H1 (cell line): ENCODE data around the gene FAM149A. TPM values are rescaled to one million over a fixed set of nuclear protein-coding genes. Genes with fewer than 3 reads are reported as not detected.

ENCODE experiments used
- CTCF ChIA-PET: fragments of 300-600 bp; sonication (Branson Sonifier 250); formaldehyde crosslinking; loops from one replicate; lab custom pipeline; 2021; ENCODE audit not compliant: partially characterized antibody; lab: Charles Lee
- POLR2A ChIA-PET: fragments of 300-600 bp; sonication (Branson Sonifier 250); formaldehyde crosslinking; loops from one replicate; lab custom pipeline; 2021; ENCODE audit warnings: inconsistent platforms; ENCODE audit not compliant: partially characterized antibody; lab: Charles Lee
- DNase-seq, 2 experiments: peaks; one replicate each; pipeline versions ENCODE4 v3.0.0 to v3.0.0-alpha.2; 2010 to 2022; ENCODE audit warnings: low spot score in 2 of 2, low read depth in 1 of 2, mixed read lengths in 1 of 2
- FAIRE-seq: peaks from 2 replicates; lab custom pipeline; 2011; peaks lifted over from hg19 to GRCh38; lab: Jason Lieb, UNC
- H2AFZ ChIP-seq: 2 replicates; pipeline ENCODE4 v1.8.1; 2012; ENCODE audit warnings: low read length, inconsistent platforms
- H2AK5ac ChIP-seq: 2 replicates; pipeline ENCODE4 v1.6.1; 2013; ENCODE audit warnings: low read depth, low read length
- H2BK120ac ChIP-seq: replicated peaks from 2 replicates; pipeline ENCODE3; 2013; ENCODE audit warnings: low read depth, low read length, inconsistent platforms
- H2BK12ac ChIP-seq: 2 replicates; pipeline ENCODE4 v1.6.1; 2013; ENCODE audit warnings: low read depth, low read length
- H2BK15ac ChIP-seq: 2 replicates; pipeline ENCODE4 v1.6.1; 2013; ENCODE audit warnings: low read length
- H2BK20ac ChIP-seq: 2 replicates; pipeline ENCODE4 v1.6.1; 2013; ENCODE audit warnings: low read length
- H2BK5ac ChIP-seq: 2 replicates; pipeline ENCODE4 v1.6.1; 2013; ENCODE audit warnings: low read depth, low read length
- H3K14ac ChIP-seq: 2 replicates; pipeline ENCODE4 v1.6.1; 2013; ENCODE audit warnings: inconsistent platforms; ENCODE audit not compliant: insufficient read length
- H3K18ac ChIP-seq: 2 replicates; pipeline ENCODE4 v1.6.1; 2013; ENCODE audit warnings: low read length; ENCODE audit errors: extremely low read depth
- H3K23ac ChIP-seq: 2 replicates; pipeline ENCODE4 v1.6.1; 2013; ENCODE audit warnings: inconsistent platforms; ENCODE audit not compliant: insufficient read length
- H3K23me2 ChIP-seq: 2 replicates; pipeline ENCODE4 v1.6.1; 2013; ENCODE audit warnings: low read depth, low read length
- H3K27ac ChIP-seq: 2 replicates; pipeline ENCODE4 v1.6.1; 2011; ENCODE audit warnings: low read depth, low read length, inconsistent platforms
- H3K27me3 ChIP-seq, 4 experiments: replicated peaks in 1 of 4; 1 replicate in 1 of 4; 2 replicates in 3 of 4; pipeline versions ENCODE4 v1.6.1 to v1.8.1; 2011 to 2013; ENCODE audit warnings: low read length in 3 of 4, mild to moderate bottlenecking in 3 of 4, inconsistent platforms in 2 of 4, mixed read lengths in 2 of 4, moderate library complexity in 1 of 4; ENCODE audit not compliant: control insufficient read depth in 3 of 4, insufficient read depth in 3 of 4; ENCODE audit errors: extremely low read depth in 1 of 4
- H3K36me3 ChIP-seq, 4 experiments: 2 replicates each; pipeline versions ENCODE4 v1.6.1 to v1.8.1; 2011 to 2013; ENCODE audit warnings: mild to moderate bottlenecking in 4 of 4, low read length in 3 of 4, moderate library complexity in 2 of 4, control low read depth in 1 of 4, inconsistent platforms in 1 of 4; ENCODE audit not compliant: insufficient read depth in 4 of 4, control insufficient read depth in 2 of 4
- H3K4ac ChIP-seq: replicated peaks from 2 replicates; pipeline ENCODE3; 2013; ENCODE audit warnings: low read length, low read depth, mixed read lengths, inconsistent platforms; ENCODE audit not compliant: insufficient read length
- H3K4me1 ChIP-seq, 4 experiments: replicated peaks in 1 of 4; 1 replicate in 1 of 4; 2 replicates in 3 of 4; pipeline versions ENCODE4 v1.6.1 to v1.8.1; 2011 to 2013; ENCODE audit warnings: low read length in 3 of 4, inconsistent platforms in 2 of 4, mixed read lengths in 1 of 4; ENCODE audit not compliant: insufficient read depth in 4 of 4, control insufficient read depth in 3 of 4
- H3K4me2 ChIP-seq, 2 experiments: 2 replicates each; pipeline versions ENCODE4 v1.6.1 to v1.8.1; 2011 to 2013; ENCODE audit warnings: low read depth in 2 of 2, low read length in 2 of 2, control low read depth in 1 of 2, inconsistent platforms in 1 of 2, mild to moderate bottlenecking in 1 of 2; ENCODE audit not compliant: insufficient read depth in 1 of 2
- H3K4me3 ChIP-seq, 4 experiments: fragments of 200-600, 300-600 bp in 1 of 4; sonication (generic), shearing (Covaris generic), sonication (Bioruptor Twin) in 1 of 4; 2 replicates each; pipeline versions ENCODE4 v1.5.1 to v1.8.1; 2011 to 2016; ENCODE audit warnings: low read length in 4 of 4, low read depth in 3 of 4, control low read depth in 2 of 4, inconsistent platforms in 2 of 4, mild to moderate bottlenecking in 2 of 4, mixed read lengths in 1 of 4, moderate library complexity in 1 of 4; ENCODE audit not compliant: insufficient read depth in 2 of 4; ENCODE audit errors: extremely low read depth in 1 of 4
- H3K56ac ChIP-seq: replicated peaks from 2 replicates; pipeline ENCODE3; 2013; ENCODE audit warnings: low read depth, mild to moderate bottlenecking, mixed read lengths, low read length, inconsistent platforms; ENCODE audit not compliant: insufficient read length
- H3K79me1 ChIP-seq: 2 replicates; pipeline ENCODE4 v1.6.1; 2013; ENCODE audit warnings: low read depth, low read length, control low read depth
- H3K79me2 ChIP-seq, 2 experiments: 2 replicates each; pipeline versions ENCODE4 v1.6.1 to v1.8.1; 2012 to 2013; ENCODE audit warnings: low read length in 2 of 2, mild to moderate bottlenecking in 2 of 2, inconsistent platforms in 1 of 2; ENCODE audit not compliant: insufficient read depth in 2 of 2, control insufficient read depth in 1 of 2
- H3K9ac ChIP-seq, 4 experiments: replicated peaks in 1 of 4; 1 replicate in 1 of 4; 2 replicates in 3 of 4; pipeline versions ENCODE4 v1.6.1 to v1.8.1; 2011 to 2013; ENCODE audit warnings: low read depth in 3 of 4, low read length in 3 of 4, control low read depth in 2 of 4, mild to moderate bottlenecking in 2 of 4, moderate library complexity in 2 of 4, inconsistent platforms in 1 of 4; ENCODE audit errors: extremely low read depth in 1 of 4
- H3K9me3 ChIP-seq, 2 experiments: 2 replicates each; pipeline versions ENCODE4 v1.6.1 to v1.8.1; 2012 to 2013; ENCODE audit warnings: mild to moderate bottlenecking in 2 of 2, moderate library complexity in 2 of 2, control low read depth in 1 of 2, inconsistent platforms in 1 of 2, low read depth in 1 of 2, low read length in 1 of 2, mixed read lengths in 1 of 2; ENCODE audit not compliant: insufficient read depth in 2 of 2
- H4K20me1 ChIP-seq, 2 experiments: replicated peaks in 1 of 2; 2 replicates each; pipeline versions ENCODE3 to v1.8.1; 2011 to 2013; ENCODE audit warnings: inconsistent platforms in 2 of 2, low read length in 2 of 2, mild to moderate bottlenecking in 1 of 2; ENCODE audit not compliant: insufficient read depth in 2 of 2, control insufficient read depth in 1 of 2
- H4K5ac ChIP-seq: 2 replicates; pipeline ENCODE4 v1.6.1; 2013; ENCODE audit warnings: low read length, low read depth, mixed read lengths, inconsistent platforms; ENCODE audit not compliant: insufficient read length
- H4K8ac ChIP-seq: 2 replicates; pipeline ENCODE4 v1.8.0; 2013; ENCODE audit warnings: mild to moderate bottlenecking, moderate library complexity, low read length, inconsistent platforms; ENCODE audit not compliant: insufficient read depth; ENCODE audit errors: extremely low read depth
- H4K91ac ChIP-seq: replicated peaks from 2 replicates; pipeline ENCODE3; 2013; ENCODE audit warnings: low read length, mixed read lengths, inconsistent platforms; ENCODE audit not compliant: insufficient read length
- CEBPB ChIP-seq: IDR thresholded peaks from 2 replicates; pipeline ENCODE4 v1.6.1; 2012; ENCODE audit warnings: low read depth, low read length
- EP300 ChIP-seq, 2 experiments: IDR thresholded peaks; 1 replicate in 1 of 2; 2 replicates in 1 of 2; pipeline ENCODE4 v1.6.1; 2011 to 2012; ENCODE audit warnings: low read depth in 2 of 2, low read length in 2 of 2, mild to moderate bottlenecking in 2 of 2, borderline replicate concordance in 1 of 2, inconsistent platforms in 1 of 2, moderate library complexity in 1 of 2
- HDAC2 ChIP-seq, 2 experiments: fragments of 300-600 bp in 1 of 2; sonication (generic) in 1 of 2; IDR thresholded peaks; 2 replicates each; pipeline ENCODE4 v1.6.1; 2011 to 2012; ENCODE audit warnings: low read depth in 2 of 2, low read length in 2 of 2, mild to moderate bottlenecking in 2 of 2, moderate library complexity in 2 of 2, borderline replicate concordance in 1 of 2, inconsistent platforms in 1 of 2
- KDM1A ChIP-seq: fragments of 200-600, 300-600 bp; sonication (generic); IDR thresholded peaks from 2 replicates; pipeline ENCODE4 v1.7.1; 2016; ENCODE audit warnings: mild to moderate bottlenecking, low read length, borderline replicate concordance
- KDM4A ChIP-seq: IDR thresholded peaks from one replicate; pipeline ENCODE4 v1.7.1; 2012; ENCODE audit warnings: low read depth, mild to moderate bottlenecking, moderate library complexity, low read length, inconsistent platforms; ENCODE audit not compliant: severe bottlenecking
- POLR2A ChIP-seq, 2 experiments: IDR thresholded peaks; 1 replicate in 1 of 2; 2 replicates in 1 of 2; pipeline ENCODE4 v1.6.1; 2011; ENCODE audit warnings: low read depth in 2 of 2, low read length in 2 of 2, mild to moderate bottlenecking in 2 of 2; ENCODE audit errors: control extremely low read depth in 1 of 2
- RAD21 ChIP-seq, 2 experiments: IDR thresholded peaks in 1 of 2; conservative IDR thresholded peaks in 1 of 2; 2 replicates each; pipeline ENCODE4 v1.6.1; 2011; ENCODE audit warnings: low read depth in 2 of 2, low read length in 2 of 2, improper control_type of control experiment in 1 of 2, inconsistent platforms in 1 of 2, mild to moderate bottlenecking in 1 of 2, moderate library complexity in 1 of 2
- SIX5 ChIP-seq: IDR thresholded peaks from 2 replicates; pipeline ENCODE4 v1.6.1; 2011; ENCODE audit warnings: mild to moderate bottlenecking, low read depth, low read length
- TBP ChIP-seq: IDR thresholded peaks from 2 replicates; pipeline ENCODE4 v1.6.1; 2011; ENCODE audit warnings: low read depth, low read length, improper control_type of control experiment
- WGBS, 2 experiments: shearing (Covaris generic) in 1 of 2; methylation state at CpG; one replicate each; pipeline versions ENCODE4 v1.1.6 to v1.1.7; 2013 to 2015; ENCODE audit warnings: low lambda C conversion rate in 2 of 2, mixed read lengths in 2 of 2, inconsistent platforms in 1 of 2, low coverage in 1 of 2, missing lambda C conversion rate in 1 of 2; ENCODE audit not compliant: insufficient replicate concordance in 2 of 2, insufficient coverage in 1 of 2, insufficient read length in 1 of 2; ENCODE audit errors: extremely low coverage in 1 of 2, missing lambda C conversion rate in 1 of 2; 5-methylcytosine and 5-hydroxymethylcytosine counted together
- polyA plus RNA-seq, 7 experiments: library from polyadenylated mRNA; depleted of rRNA in 3 of 7; stranded (reverse) in 5 of 7; unstranded in 2 of 7; fragments of >200 nt in 5 of 7; fragments of 200-250 nt in 2 of 7; gene quantifications; 1 replicate in 5 of 7; 2 replicates in 1 of 7; 4 replicates in 1 of 7; pipeline versions ENCODE4 v1.2.1 to v1.2.3, GENCODE V29; 2011 to 2013; ENCODE audit warnings: missing spikeins in 2 of 7, mixed read lengths in 2 of 7
- total RNA-seq: library from RNA; stranded (reverse); fragmentation: NEBNext Ultra II Directional; extraction: Animal tissue kit (Norgen Biotek cat#: 25700); gene quantifications from 2 replicates; pipeline ENCODE4 v1.2.1, GENCODE V29; 2021
- TF ChIP-seq, protein P1 (sequence below), 3 experiments: IDR thresholded peaks; 1 replicate in 2 of 3; 2 replicates in 1 of 3; pipeline versions ENCODE4 v1.5.1 to v1.6.1; 2011; ENCODE audit warnings: low read length in 3 of 3, mild to moderate bottlenecking in 3 of 3, inconsistent platforms in 2 of 3, low read depth in 1 of 3, moderate library complexity in 1 of 3; ENCODE audit not compliant: insufficient read depth in 1 of 3; ENCODE audit errors: control extremely low read depth in 1 of 3

Gene FAM149A
- total and polyA plus RNA-seq, 2 of the 8 experiments (the other 6 are each of a cell fraction or from before 2014, with no cell fraction given), result 6.1 to 8.5 TPM

DNA sequence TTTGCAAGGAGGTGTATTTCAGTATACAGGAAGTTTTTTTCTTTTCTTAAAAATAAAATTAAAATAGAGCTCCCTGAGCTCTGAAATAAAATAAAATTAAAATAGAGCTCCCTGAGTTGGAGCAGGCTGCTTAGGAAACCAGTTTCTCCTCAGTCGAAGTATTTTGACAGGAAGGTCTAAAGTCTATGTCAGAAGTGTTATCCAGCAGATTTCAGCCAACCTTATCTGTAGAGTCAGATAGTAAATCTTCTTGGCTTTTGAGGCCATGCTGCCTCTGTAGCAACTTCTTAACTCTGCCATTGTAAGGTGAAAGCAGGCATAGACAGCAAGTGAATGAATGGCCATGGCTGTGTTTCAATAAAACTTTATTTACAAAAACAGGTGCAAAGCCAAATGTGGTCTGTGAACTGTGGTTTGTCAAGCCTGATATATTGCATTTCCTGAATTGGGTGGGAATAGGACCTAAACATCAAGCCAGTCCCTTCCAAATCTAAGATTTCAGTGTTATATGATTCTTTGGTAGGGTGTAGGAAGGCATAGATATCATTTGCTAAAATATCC lies 113.3 kb downstream of the FAM149A start:
- Histone ChIP-seq H4K8ac (no peak overlapping the region), H3K36me3 (no peaks in the 10 kb centered on the region; a peak in 1 of 8 replicates), H3K4me2 (no peak overlapping the region), H2BK20ac (no peak overlapping the region), H3K4ac (no peak overlapping the region), H2AK5ac (no peak overlapping the region), H4K5ac (no peak overlapping the region), H2BK15ac (no peak overlapping the region), H2BK5ac (no peak overlapping the region), H2BK12ac (no peak overlapping the region), H4K20me1 (no peaks in the 10 kb centered on the region), H3K79me1 (no peaks in the 10 kb centered on the region), H2BK120ac (no peak overlapping the region), H3K27me3 (no peaks in the 10 kb centered on the region; a peak in 2 of 7 replicates), H2AFZ (peak overlapping the region; percentile 63; the same call in 1 of the 2 replicates), H3K9me3 (no peaks in the 10 kb centered on the region), H3K4me1 (no peaks in the 10 kb centered on the region), H3K27ac (no peak overlapping the region), H3K14ac (no peak overlapping the region), H3K23me2 (no peaks in the 10 kb centered on the region), H3K4me3 (no peak overlapping the region), H3K79me2 (no peaks in the 10 kb centered on the region), H4K91ac (no peak overlapping the region), H3K9ac (no peak overlapping the region), H3K18ac (no peak overlapping the region), H3K56ac (no peak overlapping the region), H3K23ac (no peak overlapping the region)
- DNase-seq, result no peak
- 80% methylated on average over 1 of the region's 1 CpG; no CpG with 5 or more reads in 1 of the 2 experiments for WGBS, 2 experiments
- no peak for FAIRE-seq
- CTCF ChIA-PET, result interaction anchor here (0.8 to 1.5 kb wide), 3 partner anchors 16 to 392 kb away, joined by 3 to 4 read pairs (median 4); no protein-coding TSS in a partner anchor
- POLR2A ChIA-PET, result interaction anchor here (1.9 kb wide), 1 partner anchor 32 kb away, joined by 5 read pairs; no protein-coding TSS in a partner anchor
- no peak for TF ChIP-seq TBP
- TF ChIP-seq, protein P1, sequence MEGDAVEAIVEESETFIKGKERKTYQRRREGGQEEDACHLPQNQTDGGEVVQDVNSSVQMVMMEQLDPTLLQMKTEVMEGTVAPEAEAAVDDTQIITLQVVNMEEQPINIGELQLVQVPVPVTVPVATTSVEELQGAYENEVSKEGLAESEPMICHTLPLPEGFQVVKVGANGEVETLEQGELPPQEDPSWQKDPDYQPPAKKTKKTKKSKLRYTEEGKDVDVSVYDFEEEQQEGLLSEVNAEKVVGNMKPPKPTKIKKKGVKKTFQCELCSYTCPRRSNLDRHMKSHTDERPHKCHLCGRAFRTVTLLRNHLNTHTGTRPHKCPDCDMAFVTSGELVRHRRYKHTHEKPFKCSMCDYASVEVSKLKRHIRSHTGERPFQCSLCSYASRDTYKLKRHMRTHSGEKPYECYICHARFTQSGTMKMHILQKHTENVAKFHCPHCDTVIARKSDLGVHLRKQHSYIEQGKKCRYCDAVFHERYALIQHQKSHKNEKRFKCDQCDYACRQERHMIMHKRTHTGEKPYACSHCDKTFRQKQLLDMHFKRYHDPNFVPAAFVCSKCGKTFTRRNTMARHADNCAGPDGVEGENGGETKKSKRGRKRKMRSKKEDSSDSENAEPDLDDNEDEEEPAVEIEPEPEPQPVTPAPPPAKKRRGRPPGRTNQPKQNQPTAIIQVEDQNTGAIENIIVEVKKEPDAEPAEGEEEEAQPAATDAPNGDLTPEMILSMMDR (IDR thresholded peaks at IDR 0.05; ENCODE audit: control extremely low read depth in 1 of 3, insufficient read depth in 1 of 3, low read depth in 1 of 3, low read length in 3 of 3), result no peak
- no peak for TF ChIP-seq EP300 (IDR thresholded peaks at IDR 0.05; ENCODE audit: borderline replicate concordance in 1 of 2, low read depth in 2 of 2, low read length in 2 of 2)
- no peak for TF ChIP-seq RAD21 (IDR thresholded peaks at IDR 0.05 in 1 of 2, conservative IDR thresholded peaks at IDR 0.05 in 1 of 2; ENCODE audit: low read depth in 2 of 2, low read length in 2 of 2)
- TF ChIP-seq SIX5, result no peak
- no peak for TF ChIP-seq CEBPB
- TF ChIP-seq KDM1A, result no peak
- TF ChIP-seq KDM4A, result no peak
- no peak for TF ChIP-seq POLR2A (IDR thresholded peaks at IDR 0.05; ENCODE audit: control extremely low read depth in 1 of 2, low read depth in 2 of 2, low read length in 2 of 2)
- no peak for TF ChIP-seq HDAC2 (IDR thresholded peaks at IDR 0.05; ENCODE audit: borderline replicate concordance in 1 of 2, low read depth in 2 of 2, low read length in 2 of 2)
